KMS-11 (cell line): ENCODE measurements around the gene NUDT7.

ENCODE experiments used
- H2AFZ ChIP-seq: fragments of 200-600 bp; sonication (generic); 2 replicates; pipeline ENCODE4 v1.6.1; 2016; ENCODE audit warnings: antibody characterized with exemption, mixed run types, low read depth
- H3K27ac ChIP-seq: fragments of 200-600 bp; sonication (generic); 2 replicates; pipeline ENCODE4 v1.6.1; 2016; ENCODE audit warnings: mild to moderate bottlenecking, mixed run types
- H3K27me3 ChIP-seq: fragments of 200-600 bp; sonication (generic); 2 replicates; pipeline ENCODE4 v1.6.1; 2017; ENCODE audit warnings: mild to moderate bottlenecking, low read depth, mixed run types, moderate library complexity; ENCODE audit not compliant: insufficient read depth
- H3K36me3 ChIP-seq: fragments of 200-600 bp; sonication (generic); 2 replicates; pipeline ENCODE4 v1.6.1; 2017; ENCODE audit warnings: mild to moderate bottlenecking, mixed run types; ENCODE audit not compliant: insufficient read depth
- H3K4me1 ChIP-seq: fragments of 200-600 bp; sonication (generic); 2 replicates; pipeline ENCODE4 v1.6.1; 2016; ENCODE audit warnings: mild to moderate bottlenecking, low read depth, mixed run types; ENCODE audit not compliant: poor library complexity, severe bottlenecking
- H3K4me2 ChIP-seq: fragments of 200-600 bp; sonication (generic); 2 replicates; pipeline ENCODE4 v1.7.0; 2016; ENCODE audit warnings: mild to moderate bottlenecking, mixed run types
- H3K4me3 ChIP-seq: fragments of 200-600 bp; sonication (generic); IDR thresholded peaks from 2 replicates; pipeline ENCODE4 v1.6.1; 2017; ENCODE audit warnings: low read depth, low read length, mixed read lengths; ENCODE audit not compliant: insufficient read depth
- H3K79me2 ChIP-seq: fragments of 200-600 bp; sonication (generic); 2 replicates; pipeline ENCODE4 v1.6.1; 2016; ENCODE audit warnings: low read depth, mixed run types; ENCODE audit not compliant: insufficient read depth
- H3K9ac ChIP-seq: fragments of 200-600 bp; sonication (generic); 2 replicates; pipeline ENCODE4 v1.6.1; 2016; ENCODE audit warnings: mild to moderate bottlenecking, mixed run types
- H4K20me1 ChIP-seq: fragments of 200-600 bp; sonication (generic); 2 replicates; pipeline ENCODE4 v1.6.1; 2016; ENCODE audit warnings: mild to moderate bottlenecking, mixed run types; ENCODE audit not compliant: insufficient read depth
- TF ChIP-seq, protein P1 (sequence below): fragments of 200-600 bp; sonication (generic); conservative IDR thresholded peaks from 2 replicates; pipeline ENCODE4 v1.6.1; 2017; ENCODE audit warnings: low read depth, mild to moderate bottlenecking, antibody characterized with exemption, low read length, moderate library complexity, mixed read lengths

NUDT7 gene

DNA sequence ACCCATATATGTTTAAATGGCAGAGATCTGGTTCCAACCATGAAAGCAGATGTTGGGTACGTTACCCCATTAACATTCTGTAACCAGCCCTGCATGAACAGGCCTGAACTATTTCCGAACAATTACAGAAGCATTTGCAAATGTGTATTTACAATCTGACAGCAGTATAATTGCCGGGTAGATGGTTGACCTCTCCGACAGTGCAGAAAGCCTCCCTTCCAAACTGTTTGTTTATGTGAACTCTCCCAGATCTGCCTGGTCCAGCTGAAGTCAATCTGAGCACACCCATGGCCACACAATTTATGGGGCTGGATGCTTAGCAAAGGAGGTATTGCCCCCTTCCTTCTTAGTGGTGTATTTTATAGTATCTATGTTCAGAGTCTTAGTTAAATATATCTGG, 21.8 kb downstream of the NUDT7 start:
- Histone ChIP-seq H3K4me3 (no peak overlapping the region), H3K79me2 (no peaks in the 10 kb centered on the region), H3K4me2 (no peak overlapping the region), H4K20me1 (no peaks in the 10 kb centered on the region), H3K36me3 (no peaks in the 10 kb centered on the region), H3K4me1 (no peaks in the 10 kb centered on the region), H3K27ac (no peak overlapping the region), H2AFZ (no peak overlapping the region), H3K27me3 (no peaks in the 10 kb centered on the region), H3K9ac (no peak overlapping the region)
- TF ChIP-seq, protein P1, sequence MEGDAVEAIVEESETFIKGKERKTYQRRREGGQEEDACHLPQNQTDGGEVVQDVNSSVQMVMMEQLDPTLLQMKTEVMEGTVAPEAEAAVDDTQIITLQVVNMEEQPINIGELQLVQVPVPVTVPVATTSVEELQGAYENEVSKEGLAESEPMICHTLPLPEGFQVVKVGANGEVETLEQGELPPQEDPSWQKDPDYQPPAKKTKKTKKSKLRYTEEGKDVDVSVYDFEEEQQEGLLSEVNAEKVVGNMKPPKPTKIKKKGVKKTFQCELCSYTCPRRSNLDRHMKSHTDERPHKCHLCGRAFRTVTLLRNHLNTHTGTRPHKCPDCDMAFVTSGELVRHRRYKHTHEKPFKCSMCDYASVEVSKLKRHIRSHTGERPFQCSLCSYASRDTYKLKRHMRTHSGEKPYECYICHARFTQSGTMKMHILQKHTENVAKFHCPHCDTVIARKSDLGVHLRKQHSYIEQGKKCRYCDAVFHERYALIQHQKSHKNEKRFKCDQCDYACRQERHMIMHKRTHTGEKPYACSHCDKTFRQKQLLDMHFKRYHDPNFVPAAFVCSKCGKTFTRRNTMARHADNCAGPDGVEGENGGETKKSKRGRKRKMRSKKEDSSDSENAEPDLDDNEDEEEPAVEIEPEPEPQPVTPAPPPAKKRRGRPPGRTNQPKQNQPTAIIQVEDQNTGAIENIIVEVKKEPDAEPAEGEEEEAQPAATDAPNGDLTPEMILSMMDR = no peak

DNA sequence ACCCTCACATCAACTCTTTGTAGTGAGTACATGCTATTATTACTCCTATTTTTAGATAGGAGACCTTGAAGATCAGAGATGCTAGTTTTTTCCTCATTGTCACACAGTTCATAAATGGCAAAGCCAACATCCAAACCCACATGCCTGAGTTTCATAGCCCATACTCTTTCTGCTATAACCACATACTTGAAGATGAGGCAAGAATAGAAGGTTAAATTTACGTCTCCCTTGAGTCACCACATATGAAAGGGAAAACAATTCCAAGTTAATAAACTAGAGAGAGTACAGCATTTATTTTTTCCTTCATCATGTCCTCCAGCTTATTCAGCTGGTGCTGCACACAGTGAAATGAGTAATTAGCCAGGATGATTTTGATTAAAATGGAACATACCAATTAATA, 23.7 kb downstream of the NUDT7 start:
- H3K27me3 ChIP-seq = no peaks in the 10 kb centered on the region
- H2AFZ ChIP-seq = no peak overlapping the region
- TF ChIP-seq, protein P1 = no peak
- H3K4me3 ChIP-seq = no peak overlapping the region
- H4K20me1 ChIP-seq = no peaks in the 10 kb centered on the region
- H3K4me2 ChIP-seq = no peak overlapping the region
- no peaks in the 10 kb centered on the region for H3K36me3 ChIP-seq
- no peaks in the 10 kb centered on the region for H3K79me2 ChIP-seq
- H3K4me1 ChIP-seq = no peaks in the 10 kb centered on the region
- no peak overlapping the region for H3K9ac ChIP-seq
- no peak overlapping the region for H3K27ac ChIP-seq

DNA sequence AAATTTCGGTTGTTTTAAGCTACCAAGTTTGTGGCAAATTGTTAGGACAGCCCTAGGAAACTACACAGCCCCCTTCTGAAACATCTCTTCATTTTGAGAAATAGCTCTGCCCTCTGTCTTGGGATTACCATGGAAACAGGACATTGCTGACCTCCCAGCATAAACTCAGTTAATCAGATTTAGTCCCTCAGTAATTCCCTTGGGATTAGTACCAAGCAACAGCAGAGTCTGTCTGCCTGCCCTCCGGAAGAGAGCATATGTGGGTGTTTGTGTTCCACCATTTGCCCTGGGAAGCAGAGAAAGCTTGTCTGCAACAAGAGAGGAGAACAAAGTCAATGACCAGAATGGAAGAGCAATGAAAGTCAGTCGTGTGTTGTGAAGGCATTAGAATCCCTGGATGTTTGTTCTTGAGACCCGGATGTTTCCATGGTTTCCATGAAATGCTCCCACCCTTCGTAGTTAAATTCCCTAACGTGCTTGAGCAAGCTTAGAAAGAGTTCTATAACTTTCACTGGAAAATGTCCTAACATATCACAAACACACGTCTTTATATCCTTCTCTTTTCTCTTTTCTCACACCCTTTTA, 26.2 kb downstream of the NUDT7 start:
- Histone ChIP-seq H2AFZ (no peak overlapping the region), H3K4me2 (no peak overlapping the region), H3K4me3 (no peak overlapping the region), H4K20me1 (no peaks in the 10 kb centered on the region), H3K9ac (no peak overlapping the region), H3K27me3 (no peaks in the 10 kb centered on the region), H3K79me2 (no peaks in the 10 kb centered on the region), H3K36me3 (no peaks in the 10 kb centered on the region), H3K4me1 (no peaks in the 10 kb centered on the region), H3K27ac (no peak overlapping the region)
- TF ChIP-seq, protein P1 = no peak

DNA sequence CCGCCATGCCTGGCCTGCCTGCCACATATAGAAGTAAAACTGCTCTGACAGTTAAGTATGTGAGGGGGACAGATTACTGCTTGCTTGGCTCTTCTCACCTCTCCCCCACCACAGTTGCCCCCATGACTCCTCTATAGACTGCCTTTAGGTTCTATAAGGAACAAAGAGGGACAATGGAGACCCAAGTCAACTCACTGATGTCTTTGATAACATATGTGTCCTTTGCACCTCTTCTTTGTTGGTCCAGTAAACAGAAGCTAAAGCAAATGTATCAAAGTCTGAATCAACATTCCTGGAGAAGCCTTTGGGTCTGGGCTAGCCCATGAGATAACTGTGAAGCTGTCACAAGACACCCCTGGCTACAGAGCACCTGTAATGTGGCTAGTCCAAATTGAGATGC, 27.1 kb downstream of the NUDT7 start:
- Histone ChIP-seq H3K4me2 (no peak overlapping the region), H3K4me1 (no peaks in the 10 kb centered on the region), H3K27ac (no peak overlapping the region), H3K9ac (no peak overlapping the region), H3K79me2 (no peaks in the 10 kb centered on the region), H3K27me3 (no peaks in the 10 kb centered on the region), H3K4me3 (no peak overlapping the region), H3K36me3 (no peaks in the 10 kb centered on the region), H4K20me1 (no peaks in the 10 kb centered on the region), H2AFZ (no peak overlapping the region)
- TF ChIP-seq, protein P1 = no peak
